HG03025 (cell line): ENCODE data around the gene RELT.
A peak's percentile ranks its signal among the peaks of the same experiment; 100 is the strongest.

Source experiments
- ATAC-seq: cut with Tn5 transposase; IDR thresholded peaks from one replicate; pipeline ENCODE4 v1.9.1; 2021; ENCODE audit warnings: mild to moderate bottlenecking, moderate library complexity; ENCODE audit not compliant: unreplicated experiment, low FRiP score

Gene RELT

DNA sequence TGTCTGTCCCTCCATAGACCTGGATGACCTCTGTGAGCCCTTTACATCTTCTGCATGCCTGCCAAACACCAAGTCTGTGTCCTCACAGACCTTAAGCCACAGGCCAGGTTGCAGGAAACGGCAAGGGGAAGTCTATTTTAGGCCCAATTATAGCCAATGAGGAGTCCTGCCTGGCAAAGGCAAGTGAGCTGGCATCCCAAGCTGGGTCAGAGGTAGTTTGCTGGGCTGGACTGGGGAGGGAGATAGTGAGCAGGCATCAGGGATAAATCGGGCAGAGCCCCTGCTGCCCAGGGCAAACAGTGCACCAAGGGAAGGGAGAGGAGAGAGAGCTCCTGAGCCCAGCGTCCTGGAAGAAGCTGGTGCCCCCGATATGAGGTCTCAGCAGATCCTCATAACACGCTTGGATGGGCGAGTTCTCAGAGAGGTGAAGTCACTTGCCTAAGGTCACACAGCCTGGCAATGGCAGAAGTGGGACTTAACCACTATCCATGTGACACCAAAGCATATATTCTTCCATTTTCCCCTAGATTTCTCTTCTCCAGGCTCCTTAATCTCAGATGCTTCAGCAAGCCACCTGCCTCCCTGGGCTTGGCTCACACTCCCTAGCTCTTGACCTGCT is 3.7 kb upstream of the RELT start:
- no peak for ATAC-seq

DNA sequence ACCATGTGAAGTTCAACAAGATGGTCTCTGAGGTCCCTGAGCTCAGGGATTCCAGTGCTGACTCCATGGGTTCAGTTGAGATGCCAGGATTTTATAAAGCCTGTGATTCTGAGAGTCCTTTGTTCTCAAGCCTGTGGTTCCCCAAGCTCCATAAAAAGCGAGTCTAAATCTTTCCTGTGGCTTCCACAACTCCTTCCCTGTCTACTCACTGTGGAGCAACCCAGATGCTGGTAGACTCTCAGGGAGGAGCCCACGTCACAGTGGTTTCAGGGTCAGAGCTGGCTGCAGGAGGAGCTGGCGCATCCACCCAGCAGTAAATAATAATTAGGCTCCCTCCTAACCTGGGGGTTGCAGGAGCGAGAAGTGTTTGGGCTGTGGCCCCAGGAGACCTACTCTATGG is 2.0 kb upstream of the RELT start:
- no peak for ATAC-seq

DNA sequence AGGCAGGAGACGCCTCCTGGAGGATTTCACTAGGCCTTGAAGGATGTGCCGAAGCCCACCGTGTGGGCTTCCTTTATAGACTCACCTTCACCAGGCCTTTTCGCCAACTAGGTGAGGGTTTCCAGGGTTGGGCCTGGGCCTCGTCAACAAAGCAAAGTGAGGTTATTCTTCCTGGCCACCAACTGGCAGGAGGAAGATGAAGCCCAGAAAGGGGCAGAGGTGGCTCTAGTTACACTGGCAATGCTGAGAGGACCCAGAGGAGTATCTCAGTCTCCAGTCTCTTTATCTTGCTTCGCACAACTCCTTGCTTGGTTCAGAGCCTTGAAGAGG is 404 bp upstream of the RELT start:
- no peak for ATAC-seq

DNA sequence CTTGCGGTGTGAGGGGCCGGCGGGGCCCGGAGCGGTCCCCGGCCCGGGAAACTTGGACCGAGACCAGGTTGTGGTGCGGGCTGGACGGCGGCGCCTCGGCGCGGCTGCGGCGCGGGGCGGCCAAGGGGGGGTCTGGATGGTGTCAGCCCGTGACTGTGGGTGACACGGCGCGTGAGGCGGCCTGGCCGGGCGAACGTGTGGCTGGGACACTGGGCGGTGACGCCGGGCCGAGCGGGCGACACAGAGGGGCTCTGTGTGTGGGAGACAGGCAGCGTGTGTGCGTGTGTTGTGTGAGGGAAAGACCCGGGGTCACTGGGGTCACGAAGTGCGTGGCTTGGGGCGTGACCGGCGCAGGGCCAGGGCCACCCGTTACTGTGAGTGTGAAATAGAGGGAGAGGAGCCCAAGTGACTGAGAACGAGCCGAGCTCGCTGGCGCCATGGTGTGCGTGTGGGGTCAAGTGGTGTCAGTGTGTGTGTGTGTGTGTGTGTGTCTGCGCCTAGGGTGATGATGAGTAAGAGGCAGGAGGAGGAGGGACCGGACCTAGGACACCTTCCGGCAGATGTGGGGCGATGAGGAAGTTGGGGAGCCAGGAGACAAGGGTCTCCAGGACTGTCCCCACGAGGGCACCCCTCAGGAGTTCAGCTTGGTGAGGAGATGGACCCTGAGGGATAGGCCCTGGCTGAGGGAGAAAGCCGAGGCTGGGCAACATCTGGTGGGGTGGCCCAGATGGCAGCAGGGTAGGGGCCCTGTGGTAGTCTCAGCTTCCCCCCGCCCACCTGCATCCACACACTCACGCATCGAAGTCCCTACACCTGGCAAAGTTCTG is 817 bp downstream of the RELT start:
- ATAC-seq, result peak; percentile 6

DNA sequence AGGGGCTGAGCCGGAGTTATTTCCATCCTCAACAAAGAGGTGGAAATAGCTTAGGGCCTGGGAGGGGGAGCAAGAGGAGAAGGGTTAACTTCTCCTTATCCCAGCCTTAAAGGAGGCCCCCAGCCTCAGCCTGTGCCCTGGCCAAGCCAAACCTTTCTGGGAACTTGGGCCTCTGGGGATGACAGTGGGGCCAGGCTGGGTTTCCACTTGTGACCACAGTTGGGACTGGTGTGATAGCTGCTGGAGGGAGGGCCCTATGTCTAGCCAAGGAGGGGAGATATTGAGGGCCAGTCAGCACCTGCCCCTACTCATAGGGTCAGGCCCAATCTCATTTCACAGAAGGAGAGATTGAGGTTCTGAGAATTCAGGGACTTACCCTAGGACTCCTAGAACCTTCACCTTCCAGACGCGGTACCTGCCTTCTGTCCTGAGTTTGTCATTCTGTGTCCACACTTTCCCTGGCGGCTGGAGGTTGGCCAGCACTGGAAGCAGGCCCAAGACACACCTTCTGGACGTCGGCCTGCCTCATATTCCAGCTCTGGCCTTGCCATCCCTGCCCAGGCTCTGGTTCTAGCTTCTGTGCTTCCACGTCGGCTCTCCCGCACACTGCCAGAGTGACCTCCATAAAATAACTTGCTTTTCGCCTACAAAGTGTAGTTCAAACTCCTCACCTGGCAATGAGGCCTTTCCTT is 3.1 kb downstream of the RELT start:
- no peak for ATAC-seq

DNA sequence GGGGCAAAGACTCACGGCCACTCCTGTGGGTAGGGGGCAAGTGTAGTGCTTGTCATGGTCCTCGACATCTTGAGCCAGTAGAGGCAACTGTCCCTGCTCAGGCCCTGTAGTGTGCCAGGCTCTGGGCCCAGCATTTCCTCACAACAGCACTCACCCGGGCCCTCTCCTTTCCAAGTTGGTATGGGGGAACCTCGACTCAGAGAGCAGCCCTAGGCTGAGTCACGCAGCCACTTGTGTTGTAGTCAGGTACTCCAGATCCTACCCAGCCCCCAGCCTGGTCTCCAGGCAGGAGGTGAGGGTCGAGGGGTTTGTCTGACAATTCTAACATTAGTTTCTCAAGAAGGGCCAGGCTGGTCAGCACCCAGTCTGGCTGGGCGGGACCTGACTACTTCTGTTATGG is 4.1 kb downstream of the RELT start:
- ATAC-seq, result no peak

DNA sequence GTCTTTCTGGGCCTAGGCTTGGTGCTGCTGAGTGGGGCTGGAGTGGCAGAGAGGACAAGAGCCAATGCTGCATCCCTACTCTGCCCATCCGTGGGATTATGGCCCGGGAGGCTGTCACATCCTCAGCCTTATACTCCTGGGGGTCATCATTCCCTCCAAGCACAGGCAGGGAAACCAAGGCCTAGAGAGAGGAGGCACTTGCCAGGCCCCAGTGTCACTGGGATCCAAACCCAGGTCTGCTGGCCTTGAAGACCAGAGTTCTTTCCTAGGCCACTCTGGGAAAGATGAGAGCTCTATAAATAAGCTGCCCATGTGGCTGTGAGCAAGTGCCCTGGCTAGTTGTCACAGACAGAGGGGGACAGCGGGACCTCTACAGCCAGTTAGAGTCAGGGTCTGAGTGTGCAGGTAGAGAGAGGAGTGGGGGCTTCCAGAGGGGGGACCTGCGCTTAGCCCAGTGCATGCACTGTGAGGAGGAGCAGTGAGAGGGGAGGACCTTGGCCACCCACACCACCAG is 4.8 kb downstream of the RELT start:
- no peak for ATAC-seq

DNA sequence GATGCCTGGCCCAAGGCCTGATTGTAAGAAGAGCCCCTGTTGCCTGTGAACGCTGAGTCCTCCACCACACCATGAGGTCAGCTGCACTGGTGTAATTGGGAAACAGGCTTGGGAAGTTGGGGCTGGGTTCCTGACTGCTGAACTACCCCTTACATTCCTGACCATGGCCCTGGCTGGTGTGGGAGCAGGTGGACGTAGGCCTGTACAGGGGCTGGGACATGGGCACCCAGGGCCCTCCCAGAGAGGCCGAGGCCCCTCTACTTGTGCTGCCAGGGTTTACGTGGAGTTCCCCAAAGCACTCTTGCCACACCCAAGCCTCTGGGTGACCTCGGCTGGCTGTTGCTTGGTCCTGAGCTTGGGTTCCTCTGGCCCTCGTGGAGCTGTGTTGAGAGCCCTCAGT is 5.4 kb downstream of the RELT start:
- no peak for ATAC-seq

DNA sequence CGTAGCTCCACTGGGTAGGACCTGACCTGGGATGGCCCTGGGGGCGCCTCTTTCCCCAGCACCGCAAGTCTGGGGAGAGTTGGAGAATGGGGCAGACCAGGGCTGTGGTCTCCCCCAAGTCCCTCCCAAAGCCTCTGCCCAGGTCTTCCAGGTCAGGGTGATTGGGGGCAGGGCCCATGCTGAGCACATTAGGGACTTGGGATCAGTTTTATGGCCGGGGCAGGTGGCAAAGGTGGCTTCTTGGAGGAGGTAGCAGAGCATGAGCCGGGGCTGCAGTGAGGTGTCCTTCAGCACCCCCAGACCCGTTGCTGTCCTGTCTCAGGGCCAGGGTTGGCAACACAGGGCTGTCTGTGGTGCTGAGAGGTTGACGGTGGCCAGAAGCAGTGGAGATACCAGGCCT is 6.0 kb downstream of the RELT start:
- no peak for ATAC-seq

DNA sequence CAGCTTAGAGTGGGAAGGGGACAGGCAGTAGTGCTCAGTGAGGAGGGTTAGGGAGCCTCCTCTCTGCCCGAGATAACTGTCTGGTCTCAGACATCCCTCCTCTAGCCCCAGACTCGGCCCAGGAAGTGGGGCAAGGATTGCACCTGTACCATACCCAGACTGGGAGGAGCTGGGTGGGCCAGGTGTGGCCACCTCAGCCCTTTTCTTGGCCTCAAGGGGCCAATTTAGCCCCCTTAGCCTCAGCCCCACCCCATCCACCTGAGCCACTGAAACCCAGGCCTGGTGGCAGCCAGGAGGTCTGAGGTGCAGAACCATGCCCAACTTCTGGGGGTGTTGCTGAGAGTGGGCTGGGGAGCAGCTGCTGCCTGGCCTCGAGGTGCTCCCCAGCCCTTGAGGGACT is 6.5 kb downstream of the RELT start:
- no peak for ATAC-seq

DNA sequence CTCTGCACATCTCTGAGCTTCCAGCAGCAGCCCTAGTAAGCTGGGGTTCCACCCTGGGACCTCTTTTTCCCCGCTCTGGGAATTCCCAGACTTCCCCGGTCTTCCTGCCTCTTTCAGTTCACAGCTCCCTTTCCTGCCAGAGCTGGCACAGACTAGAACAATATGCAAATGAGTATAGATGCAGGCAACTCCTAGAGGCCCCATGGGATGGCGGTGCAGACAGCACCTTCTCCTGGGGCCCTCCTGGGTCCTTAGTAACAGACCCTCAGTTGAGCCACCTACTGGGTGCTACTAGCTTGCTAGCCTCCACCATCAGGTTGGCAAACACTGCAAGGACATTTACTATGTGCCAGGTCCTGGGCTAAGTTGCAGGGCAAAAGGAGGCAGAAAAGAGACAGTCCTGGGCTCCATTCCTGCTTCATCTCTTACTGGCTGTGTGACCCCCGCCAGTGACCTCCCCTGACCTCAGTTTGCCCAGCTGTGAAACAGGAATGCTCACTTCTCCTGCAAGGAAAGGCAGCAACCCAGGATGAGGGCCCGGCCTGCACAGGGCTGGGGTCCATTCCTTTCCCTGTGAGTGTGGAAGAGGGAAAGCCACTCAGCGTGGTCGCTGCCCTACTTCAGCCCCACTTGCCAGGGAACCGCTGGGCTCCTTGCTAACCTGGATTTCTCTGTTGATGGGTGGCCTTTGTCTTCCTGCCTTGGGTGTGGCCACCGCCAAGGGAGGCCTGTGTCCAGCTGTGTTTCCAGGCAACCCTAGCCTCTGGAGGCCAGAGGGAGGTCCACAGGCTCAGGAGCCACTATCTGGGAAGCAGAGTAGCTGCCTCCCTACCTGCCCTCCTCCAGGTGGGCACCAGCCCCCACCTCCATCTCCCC is 7.3 kb downstream of the RELT start:
- no peak for ATAC-seq

DNA sequence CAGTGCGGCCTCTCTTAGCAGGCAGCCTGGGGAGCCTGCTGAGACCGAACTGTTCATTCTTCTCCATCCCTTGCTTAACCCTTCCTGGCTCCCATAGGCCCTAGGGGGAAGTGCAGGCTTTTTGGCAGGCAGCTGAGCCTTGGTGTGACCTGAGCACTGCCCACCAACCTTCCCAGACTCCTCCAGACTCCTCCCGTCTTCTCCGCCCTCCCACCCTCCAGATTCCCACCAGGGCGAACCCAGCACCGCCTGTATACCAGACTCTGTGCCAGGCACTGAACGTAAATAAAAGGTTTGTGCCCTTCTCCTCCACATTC is 7.9 kb downstream of the RELT start:
- ATAC-seq, result no peak

DNA sequence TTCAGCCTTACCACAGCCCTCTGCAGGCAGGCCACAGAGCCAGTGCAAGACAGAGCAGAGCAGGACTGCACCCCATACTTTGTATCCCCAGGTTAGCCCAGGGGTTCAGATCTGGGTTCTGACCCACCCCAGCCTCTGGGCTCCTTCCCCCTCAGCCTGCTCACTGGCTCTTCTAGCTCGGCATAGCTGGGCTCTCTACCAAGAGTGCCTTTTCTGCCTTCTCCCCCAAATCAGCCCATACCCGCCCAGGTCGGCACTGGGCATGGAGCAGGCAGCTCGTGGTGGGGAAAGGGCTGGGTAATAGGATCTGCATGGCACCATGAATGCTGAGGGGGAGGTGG is 8.3 kb downstream of the RELT start:
- no peak for ATAC-seq

DNA sequence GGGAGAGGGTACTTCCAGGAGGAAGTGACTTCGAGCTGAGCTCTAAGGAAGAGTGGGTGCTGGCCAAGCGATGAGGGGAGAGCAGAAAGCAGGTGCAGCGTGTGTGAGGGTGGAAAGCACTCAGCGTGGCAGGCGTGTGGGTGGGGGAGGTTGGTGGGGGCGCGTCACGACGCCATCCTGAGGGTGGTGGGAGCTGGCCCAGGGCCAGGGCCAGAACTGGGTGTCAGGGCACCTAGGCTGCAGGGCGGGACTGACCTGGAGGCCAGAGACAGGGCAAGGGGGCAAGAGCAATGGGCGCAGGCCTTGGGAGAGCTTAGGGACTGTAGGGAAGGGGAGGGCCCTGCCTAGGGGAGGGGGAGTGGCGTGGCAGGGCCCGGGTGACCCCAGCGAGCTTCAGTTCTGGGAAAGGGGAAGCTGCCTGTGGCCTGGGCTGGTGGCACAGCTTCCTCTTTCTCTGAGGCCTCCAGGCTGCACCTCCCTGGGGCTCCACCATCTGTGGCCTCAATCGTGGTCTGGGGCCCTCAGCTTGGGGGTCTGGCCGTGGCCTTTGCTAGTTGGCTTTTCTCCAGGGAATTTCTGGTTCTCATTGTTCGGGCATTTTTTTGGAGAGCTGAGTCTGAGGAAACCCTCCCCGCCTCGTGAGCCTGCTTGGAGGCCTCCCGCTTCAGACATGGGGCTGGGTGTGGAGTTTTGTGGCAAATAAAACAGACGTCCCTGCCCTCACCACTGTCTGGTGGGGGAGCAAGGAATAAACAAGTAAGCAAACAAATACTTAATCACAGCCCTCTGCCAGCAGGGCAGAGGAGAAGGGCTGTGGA is 8.9 kb downstream of the RELT start:
- ATAC-seq, result no peak

DNA sequence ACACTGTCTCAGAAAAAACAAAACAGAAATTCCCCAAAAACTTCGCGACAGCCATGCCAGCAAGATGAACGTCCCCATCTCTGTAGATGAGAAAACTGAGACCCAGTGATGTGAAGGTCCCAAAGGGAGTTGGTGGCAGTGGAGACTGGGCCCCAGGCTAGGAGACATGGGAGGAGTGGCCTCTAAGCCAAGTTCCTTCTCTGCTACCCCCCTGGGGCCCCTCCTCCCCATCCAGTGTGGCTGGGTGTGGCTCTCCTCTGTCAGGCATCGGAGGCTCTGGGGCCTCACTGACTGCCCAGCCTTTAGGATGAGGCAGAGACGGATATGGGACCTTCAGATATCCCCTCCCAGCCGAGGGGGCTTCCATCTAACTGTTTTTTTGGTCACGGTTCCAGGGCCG is 9.8 kb downstream of the RELT start:
- ATAC-seq, result no peak

DNA sequence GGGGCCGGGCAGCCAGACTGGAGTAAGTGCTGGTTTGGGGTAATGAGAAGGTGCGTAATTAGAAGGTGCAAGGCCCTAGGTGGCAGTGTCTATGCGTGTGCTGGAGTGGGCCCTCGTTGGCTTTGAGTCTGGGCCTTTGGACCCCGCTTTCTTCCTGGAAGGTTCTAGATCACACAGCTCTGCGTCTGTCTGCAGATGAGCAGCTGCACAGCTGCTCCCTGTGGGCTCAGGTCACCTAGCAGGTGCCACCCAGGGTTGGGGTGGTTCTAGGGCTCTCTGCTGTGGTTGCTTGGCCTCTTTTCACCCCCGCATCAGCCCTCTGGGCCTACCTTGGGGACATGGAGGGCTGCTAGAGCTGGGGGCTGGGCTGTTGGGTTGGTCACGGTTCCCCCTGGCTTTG is 10.3 kb downstream of the RELT start:
- ATAC-seq, result no peak

DNA sequence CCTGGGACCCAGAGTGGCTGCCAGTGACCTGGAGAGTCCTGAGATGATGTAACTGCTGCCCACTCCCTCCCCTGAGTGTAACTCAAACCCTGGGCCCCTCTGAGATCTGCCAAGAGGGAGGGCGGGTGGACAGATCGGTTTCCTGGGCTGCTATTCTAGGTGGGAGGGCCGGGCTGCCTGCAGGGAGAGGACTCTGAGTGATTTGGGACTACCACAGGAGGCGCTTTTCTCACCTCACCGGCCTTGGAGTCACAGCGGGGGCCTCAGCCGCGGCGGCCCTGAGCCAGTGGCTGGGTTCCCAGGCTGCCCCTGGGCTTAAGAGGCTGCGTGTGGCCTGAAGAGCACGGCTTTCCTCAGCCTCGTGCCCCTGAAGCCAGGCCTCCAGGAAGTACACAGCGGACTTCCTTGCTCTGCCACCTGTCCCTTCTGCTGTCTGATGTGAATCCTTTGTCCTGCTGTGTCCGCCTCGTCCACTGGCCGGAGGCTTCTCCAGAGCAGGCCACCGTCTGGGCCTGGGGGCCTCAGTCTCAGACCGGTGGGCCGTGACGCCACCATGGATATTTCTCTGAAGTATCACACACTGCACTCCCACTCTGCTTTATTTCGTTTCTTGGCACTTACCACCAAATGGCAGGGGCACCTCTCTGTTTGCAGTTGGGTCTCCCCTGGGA is 11.5 kb downstream of the RELT start:
- ATAC-seq, result no peak

DNA sequence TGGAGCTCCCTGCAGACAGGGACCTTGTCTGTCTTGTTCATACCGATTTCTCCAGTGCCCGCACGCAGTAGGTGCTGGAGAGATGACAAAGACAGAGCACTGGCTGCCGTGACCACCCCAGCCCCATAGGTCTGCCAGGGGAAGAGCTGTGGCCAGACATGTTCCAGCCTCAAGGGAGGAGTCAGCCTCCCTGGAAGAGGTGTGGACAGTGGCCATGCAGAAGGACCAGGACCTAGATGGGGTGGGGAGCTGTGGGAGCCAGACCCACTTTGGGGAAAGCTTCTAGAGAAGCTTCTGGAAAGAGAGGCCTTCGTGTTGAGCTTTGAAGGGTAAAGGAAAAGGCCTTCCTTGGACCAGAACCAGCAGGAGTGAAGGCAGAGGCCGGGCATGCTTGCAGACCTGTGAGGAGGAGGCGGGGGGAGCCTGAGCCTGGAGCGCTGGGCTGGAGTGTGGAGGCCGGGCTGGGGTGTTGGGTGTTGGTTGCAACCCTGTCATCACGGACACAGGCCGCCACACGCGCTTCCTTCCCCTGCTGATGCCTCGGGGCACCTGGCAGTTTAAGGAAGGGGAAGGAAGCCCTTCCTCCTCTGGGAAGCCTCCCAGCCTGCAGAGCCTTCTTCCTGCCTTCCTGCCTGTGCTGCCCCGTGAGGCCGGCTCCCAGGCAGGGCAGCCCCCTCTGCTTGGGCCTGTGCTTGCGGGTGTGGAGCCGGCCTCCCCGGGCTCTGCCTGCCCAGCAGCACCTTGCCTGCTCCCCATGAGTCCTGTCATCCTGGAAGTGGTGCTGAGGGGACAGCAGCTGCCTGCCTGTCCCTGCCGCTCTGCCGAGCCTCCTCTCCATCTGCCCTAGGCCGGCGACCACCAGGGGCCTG is 12.3 kb downstream of the RELT start:
- ATAC-seq, result no peak

DNA sequence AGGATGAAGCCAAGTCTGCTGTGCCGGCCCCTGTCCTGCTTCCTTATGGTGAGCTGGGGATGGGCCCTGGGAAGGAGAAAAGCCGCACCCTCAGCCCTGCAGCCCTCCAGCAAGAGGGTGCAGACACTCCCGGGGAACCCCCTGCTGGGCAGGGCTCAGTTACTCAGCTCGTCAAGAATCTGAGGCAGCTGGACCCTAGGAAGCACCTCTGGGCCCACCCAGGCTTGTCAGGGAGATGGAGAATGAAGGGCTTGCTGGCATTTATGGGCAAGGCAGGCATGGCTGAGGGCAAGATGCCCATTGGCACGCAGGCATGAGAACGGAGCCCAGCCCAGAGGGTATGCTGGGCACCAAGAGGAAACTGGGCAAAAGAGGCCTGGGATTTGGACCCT is 12.9 kb downstream of the RELT start:
- ATAC-seq, result no peak
